NCI-H2196 (cell line): Measurements from ENCODE around the gene RWDD1.
"Not testable (repeated sequence)": the region's sequence is repeated elsewhere in the genome, so short reads cannot be mapped to it uniquely, and the experiment has no call there.

Experiments used
- DNase-seq: peaks from one replicate; lab custom pipeline; 2025; ENCODE audit not compliant: unreplicated experiment; lab: John Stamatoyannopoulos, UW

The RWDD1 gene

GRCh38 chr6:116557893-116558292, 13.4 kb upstream of the RWDD1 start:
- peak; percentile 87 for DNase-seq

GRCh38 chr6:116560130-116560529, 11.2 kb upstream of the RWDD1 start:
- DNase-seq = no peak

DNA sequence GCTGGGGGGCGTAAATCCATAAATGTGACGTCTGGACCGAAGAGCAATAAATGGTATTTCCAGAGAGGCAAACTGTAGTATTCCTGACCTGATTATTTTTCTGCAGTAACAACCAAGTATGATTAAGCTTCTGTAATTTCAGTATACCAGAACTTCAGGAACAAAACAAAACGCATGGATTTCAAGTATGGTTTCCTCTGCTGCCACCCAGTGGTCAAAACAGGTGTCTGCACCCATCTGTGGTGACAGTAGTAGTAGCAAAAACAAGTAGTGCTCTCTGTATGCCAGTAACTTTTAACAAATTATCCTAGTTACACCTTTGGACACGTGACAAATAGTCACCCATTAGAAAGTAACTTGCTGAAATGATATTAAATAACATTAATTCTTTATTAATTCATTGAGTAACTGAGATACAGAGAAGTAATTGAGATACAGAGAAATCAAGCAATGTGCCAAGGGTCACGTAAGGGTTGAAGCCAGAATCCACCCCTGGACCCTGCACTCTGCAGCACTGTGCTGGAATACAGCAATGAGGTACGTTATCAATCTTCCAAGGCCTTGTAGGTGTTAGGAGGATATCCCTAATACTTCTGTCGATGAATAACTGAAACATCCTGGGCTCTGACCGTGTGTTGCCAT, 9.8 kb upstream of the RWDD1 start:
- DNase-seq = peak; percentile 79

GRCh38 chr6:116562019-116562403, 9.3 kb upstream of the RWDD1 start:
- no peak for DNase-seq

DNA sequence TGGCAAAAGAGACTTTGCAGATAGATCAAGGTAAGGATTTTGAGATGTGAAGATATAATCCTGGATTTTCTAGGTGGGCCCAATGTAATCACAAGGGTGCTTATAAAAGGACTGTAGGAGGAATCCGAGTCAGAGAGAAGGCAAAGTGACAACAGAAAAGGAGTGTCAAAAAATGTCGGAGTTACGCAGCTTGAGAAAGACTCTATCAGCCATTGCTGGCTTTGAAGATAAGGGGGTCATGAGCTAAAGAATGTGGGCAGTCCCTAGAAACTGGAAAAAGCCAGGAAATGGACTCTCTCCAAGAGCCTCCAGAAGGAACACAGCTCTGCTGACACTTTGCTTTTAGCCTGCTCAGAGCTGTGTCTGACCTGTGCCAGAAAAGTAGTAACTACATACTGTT, 8.7 kb upstream of the RWDD1 start:
- no peak for DNase-seq

- no peak for DNase-seq
These were observed 7.5 kb upstream of the RWDD1 start for GRCh38 chr6:116563830-116564229.

DNA sequence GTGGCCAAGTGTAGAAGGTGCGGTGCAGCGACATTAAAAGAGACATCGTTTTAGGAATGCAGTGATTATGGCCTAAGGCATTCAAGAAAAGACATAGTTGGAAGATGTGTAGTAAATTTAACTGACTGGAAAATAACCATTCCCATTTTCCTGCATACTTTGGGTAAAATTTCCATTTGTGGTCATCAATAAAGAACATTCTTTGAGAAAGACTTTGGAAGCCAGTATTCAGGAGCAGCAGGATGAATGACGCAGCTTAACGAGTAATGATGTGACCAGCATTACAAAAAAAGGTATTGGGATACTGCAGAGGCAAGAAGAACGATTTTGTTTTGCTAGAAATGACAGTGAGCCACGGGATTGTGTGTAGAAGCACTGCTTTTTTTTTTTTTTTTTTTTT, 7.0 kb upstream of the RWDD1 start:
- no peak for DNase-seq

GRCh38 chr6:116564921-116565872, 6.1 kb upstream of the RWDD1 start:
- no peak for DNase-seq

- DNase-seq = no peak
These were observed 3.2 kb upstream of the RWDD1 start for GRCh38 chr6:116568111-116568510.

GRCh38 chr6:116568821-116569755, 2.2 kb upstream of the RWDD1 start:
- no peak for DNase-seq

GRCh38 chr6:116571683-116572000, 338 bp downstream of the RWDD1 start:
- no peak for DNase-seq

- DNase-seq = peak; percentile 10
These were observed 858 bp downstream of the RWDD1 start for GRCh38 chr6:116572162-116572561.

GRCh38 chr6:116575227-116575626, 3.9 kb downstream of the RWDD1 start:
- no peak for DNase-seq

DNA sequence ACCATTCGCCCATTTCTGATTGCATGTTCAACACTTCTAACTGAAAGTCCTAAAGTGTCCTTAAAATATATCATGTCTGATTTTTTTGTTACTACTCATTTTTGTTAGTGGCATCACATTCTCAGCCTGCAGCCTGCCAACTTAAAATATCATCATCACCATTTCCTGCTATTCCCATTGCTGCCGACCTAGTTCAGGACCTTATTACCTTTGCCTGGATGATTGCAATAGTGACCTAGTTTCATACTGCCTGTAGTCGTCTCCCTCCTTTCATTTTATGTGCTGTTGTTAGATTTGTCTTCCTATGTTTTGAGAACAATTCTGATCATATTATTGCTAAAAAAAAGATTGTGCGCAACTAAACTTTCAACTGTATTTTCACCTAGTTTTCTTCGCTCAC, 6.2 kb downstream of the RWDD1 start:
- DNase-seq = no peak

GRCh38 chr6:116578335-116578734, 7.0 kb downstream of the RWDD1 start:
- no peak for DNase-seq

- no peak for DNase-seq
These were observed 7.8 kb downstream of the RWDD1 start for GRCh38 chr6:116579143-116579542.

DNA sequence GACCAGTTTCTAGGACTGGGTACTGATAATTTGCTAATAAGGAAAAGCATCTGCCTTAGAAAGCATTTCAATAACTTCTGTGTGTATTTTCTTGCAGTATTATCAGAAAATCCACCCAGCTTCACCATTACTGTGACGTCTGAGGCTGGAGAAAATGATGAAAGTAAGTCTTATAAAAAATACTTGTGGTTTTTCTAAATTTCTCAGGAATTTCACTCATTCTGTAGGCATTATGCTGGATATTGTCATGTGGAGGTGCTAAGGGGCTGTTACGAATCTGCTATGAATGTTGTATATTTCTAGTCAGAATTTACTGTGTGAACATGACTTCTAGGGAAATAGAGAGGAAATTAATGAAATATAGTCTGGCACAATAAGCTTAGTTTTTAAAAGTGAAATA, 8.9 kb downstream of the RWDD1 start:
- no peak for DNase-seq

DNA sequence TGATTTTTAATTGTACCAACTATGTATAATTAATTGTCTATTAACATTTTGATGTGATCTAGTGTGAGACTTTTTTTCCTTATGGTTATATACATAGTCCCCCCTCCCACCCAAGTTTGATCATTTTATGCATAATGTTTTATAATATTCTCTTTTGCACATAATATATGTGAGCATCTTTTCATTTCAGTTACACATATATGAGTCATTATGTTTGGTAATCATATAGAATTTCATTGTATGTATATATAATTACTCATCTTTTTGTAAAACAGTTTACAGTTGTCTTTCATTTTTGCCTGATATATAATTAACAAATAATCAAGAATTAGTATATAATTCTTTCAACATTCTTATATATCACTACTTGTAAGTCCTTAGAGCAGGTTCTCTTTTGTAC, 15.0 kb downstream of the RWDD1 start:
- DNase-seq = no peak

DNA sequence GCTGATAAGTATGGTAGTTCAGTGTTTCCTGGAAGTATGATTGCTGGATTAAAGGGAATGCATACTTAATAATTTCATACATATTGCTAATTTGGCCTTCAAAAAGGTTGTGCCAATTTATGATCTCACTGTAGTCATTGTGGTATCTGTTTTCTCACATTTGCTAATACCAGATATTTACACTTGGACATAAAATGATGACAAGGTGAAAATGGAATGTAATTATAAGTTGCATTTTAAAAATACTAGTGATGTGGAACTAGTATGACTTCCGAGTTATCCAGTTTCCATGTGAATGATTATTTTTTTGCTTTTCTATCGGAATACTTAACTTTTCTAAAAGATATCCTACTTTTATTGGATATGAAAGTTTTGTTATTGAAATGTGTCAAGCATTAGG, 15.4 kb downstream of the RWDD1 start:
- DNase-seq = no peak

DNA sequence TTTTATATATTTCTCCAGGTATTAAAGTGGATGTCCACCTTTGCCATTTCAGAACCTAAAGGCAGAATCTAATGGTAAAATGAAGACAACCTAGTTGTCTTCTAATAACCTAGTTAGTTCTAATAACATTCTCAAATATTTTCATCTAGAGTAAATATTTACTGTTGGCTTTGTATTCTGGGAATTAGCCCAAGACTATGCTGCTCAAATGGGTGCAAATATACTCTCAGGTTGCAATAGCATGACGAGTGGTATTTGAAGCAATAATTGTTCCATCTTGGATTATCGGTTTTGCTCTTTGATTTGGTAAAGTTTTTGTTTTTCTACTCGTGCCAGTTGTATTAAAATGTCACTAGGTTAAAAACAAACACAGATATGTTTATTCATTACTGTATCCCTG, 23.9 kb downstream of the RWDD1 start:
- DNase-seq = peak; percentile 5

- no peak for DNase-seq
These were observed 25.5 kb downstream of the RWDD1 start for GRCh38 chr6:116596815-116597214.

DNA sequence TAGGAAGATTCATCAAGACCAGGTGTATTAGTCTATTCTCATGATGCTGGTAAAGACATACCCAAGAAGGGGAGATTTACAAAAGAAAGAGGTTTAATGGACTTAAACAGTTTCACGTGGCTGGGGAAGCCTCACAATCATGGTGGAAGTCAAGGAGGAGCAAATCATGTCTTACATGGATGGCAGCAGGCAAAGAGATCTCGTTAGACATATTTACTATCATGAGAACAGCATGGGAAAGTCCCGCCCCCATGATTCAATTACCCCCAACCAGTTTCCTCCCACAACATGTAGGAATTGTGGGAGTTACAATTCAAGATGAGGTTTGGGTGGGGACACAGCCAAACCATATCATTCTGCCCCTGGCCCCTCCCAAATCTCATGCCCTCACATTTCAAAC, 32.6 kb downstream of the RWDD1 start:
- not testable (repeated sequence) for DNase-seq
